OCI-LY1 (cell line): ENCODE results near the gene ITPRID2.

Source experiments
- EZH2 ChIP-seq: fragments of 200-600 bp; sonication (generic), shearing (Covaris generic); IDR thresholded peaks from 2 replicates; pipeline ENCODE4 v1.8.0; 2017; ENCODE audit warnings: borderline replicate concordance, mixed run types, mild to moderate bottlenecking, antibody characterized with exemption, low read length, moderate library complexity, mixed read lengths
- TF ChIP-seq, protein P1 (sequence below): fragments of 200-600 bp; sonication (generic), shearing (Covaris generic); IDR thresholded peaks from 2 replicates; pipeline ENCODE4 v1.5.1; 2017; ENCODE audit warnings: mild to moderate bottlenecking, antibody characterized with exemption, low read length, moderate library complexity, mixed read lengths

GRCh38 chr2:181847702-181848101 is 43.8 kb upstream of the ITPRID2 start:
- TF ChIP-seq, protein P1, sequence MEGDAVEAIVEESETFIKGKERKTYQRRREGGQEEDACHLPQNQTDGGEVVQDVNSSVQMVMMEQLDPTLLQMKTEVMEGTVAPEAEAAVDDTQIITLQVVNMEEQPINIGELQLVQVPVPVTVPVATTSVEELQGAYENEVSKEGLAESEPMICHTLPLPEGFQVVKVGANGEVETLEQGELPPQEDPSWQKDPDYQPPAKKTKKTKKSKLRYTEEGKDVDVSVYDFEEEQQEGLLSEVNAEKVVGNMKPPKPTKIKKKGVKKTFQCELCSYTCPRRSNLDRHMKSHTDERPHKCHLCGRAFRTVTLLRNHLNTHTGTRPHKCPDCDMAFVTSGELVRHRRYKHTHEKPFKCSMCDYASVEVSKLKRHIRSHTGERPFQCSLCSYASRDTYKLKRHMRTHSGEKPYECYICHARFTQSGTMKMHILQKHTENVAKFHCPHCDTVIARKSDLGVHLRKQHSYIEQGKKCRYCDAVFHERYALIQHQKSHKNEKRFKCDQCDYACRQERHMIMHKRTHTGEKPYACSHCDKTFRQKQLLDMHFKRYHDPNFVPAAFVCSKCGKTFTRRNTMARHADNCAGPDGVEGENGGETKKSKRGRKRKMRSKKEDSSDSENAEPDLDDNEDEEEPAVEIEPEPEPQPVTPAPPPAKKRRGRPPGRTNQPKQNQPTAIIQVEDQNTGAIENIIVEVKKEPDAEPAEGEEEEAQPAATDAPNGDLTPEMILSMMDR = no peak
- no peak for TF ChIP-seq EZH2
